C4-2B (cell line): ENCODE data around the gene JMJD6.

Experiments
- CTCF ChIP-seq: fragments of 450-650 bp; conservative IDR thresholded peaks from 2 replicates; pipeline ENCODE4 v1.5.1; 2017; ENCODE audit warnings: mild to moderate bottlenecking
- ZFX ChIP-seq: fragments of 450-650 bp; IDR thresholded peaks from 2 replicates; pipeline ENCODE4 v1.6.1; 2017

- TF ChIP-seq CTCF (no peak), ZFX (no peak)
These were observed 34.8 kb downstream of the JMJD6 start for GRCh38 chr17:76691379-76692191.
